Mesangial cell (primary cell): ENCODE results near the gene KRTAP7-1. TPM values are rescaled to one million over a fixed set of nuclear protein-coding genes. Genes with fewer than 3 reads are reported as not detected.

Experiments used
- total RNA-seq: library from RNA; depleted of rRNA; stranded (reverse); fragments of >200 nt; gene quantifications from 2 replicates; pipeline ENCODE4 v1.2.3, GENCODE V29; 2015

Gene KRTAP7-1, protein sequence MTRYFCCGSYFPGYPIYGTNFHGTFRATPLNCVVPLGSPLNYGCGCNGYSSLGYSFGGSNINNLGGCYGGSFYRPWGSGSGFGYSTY
- total RNA-seq: not detected in 2 replicates

DNA sequence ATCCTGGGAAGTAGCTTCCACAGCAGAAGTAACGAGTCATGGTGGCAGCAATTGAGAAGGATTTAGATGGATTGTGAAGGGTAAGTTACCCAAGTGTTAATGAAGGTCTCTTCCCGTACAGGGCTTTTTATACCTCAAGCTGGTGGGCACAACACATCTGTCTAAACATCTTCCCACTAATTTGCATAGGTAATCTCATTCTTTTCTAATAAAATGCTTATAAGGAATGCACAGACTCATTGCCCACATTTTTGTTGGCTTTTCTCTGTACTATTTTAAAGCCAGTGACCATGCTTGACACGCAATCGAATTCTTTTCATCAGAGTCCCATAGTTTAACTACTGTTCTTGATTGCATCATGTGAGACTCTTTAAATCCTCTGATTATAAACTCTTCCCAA is at the start of gene KRTAP7-1:
KRTAP7-1 (minus strand) TSS at position 101 of the 400 bp plus-strand sequence; CDS start at position 40, 61 bp downstream.

DNA sequence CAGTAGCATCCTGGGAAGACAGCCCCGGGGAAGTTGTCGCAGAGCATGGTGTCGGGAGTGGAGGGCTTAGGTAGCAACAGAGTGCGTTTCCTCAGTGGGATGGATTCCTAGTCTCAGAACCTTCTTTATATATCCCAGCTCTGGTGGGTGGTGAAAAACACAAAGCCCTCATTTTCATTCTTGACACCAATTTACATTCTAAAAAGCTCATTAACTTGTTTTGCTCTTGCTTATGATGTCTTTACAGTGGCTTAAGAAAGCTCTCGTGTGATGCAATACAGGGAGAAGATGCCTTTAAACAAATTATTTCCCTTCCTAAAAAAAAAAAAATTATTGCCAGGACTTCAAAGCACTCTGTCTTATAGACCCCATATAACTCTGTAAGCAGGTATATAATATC is 16.4 kb downstream of the KRTAP7-1 start, which contains the start of gene KRTAP8-1:
KRTAP8-1 (minus strand) TSS at position 101 of the 400 bp plus-strand sequence; CDS start at position 47, 54 bp downstream.

Other genes starting within 250 kb of the KRTAP7-1 start
- not detected in 2 replicates for gene KRTAP22-2, start 239.4 kb downstream of the KRTAP7-1 start, total RNA-seq
- not detected in 2 replicates for gene KRTAP6-3, start 237.3 kb downstream of the KRTAP7-1 start, total RNA-seq
- not detected in 2 replicates for gene KRTAP6-2, start 230.9 kb downstream of the KRTAP7-1 start, total RNA-seq
- not detected in 2 replicates for gene KRTAP22-1, start 228.7 kb downstream of the KRTAP7-1 start, total RNA-seq
- gene KRTAP6-1, start 215.8 kb downstream of the KRTAP7-1 start, total RNA-seq: not detected in 2 replicates
- gene KRTAP20-1, start 213.3 kb downstream of the KRTAP7-1 start, total RNA-seq: not detected in 2 replicates
- gene KRTAP20-4, start 209.1 kb downstream of the KRTAP7-1 start, total RNA-seq: not detected in 2 replicates
- gene KRTAP20-2, start 194.6 kb downstream of the KRTAP7-1 start, total RNA-seq: not detected in 2 replicates
- gene KRTAP20-3, start 186.9 kb downstream of the KRTAP7-1 start, total RNA-seq: not detected in 2 replicates
- not detected in 2 replicates for gene KRTAP21-3, start 111.0 kb downstream of the KRTAP7-1 start, total RNA-seq
- gene KRTAP21-2, start 82.5 kb downstream of the KRTAP7-1 start, total RNA-seq: not detected in 2 replicates
- gene KRTAP21-1, start 74.3 kb downstream of the KRTAP7-1 start, total RNA-seq: not detected in 2 replicates
- not detected in 2 replicates for gene KRTAP8-1, start 16.5 kb downstream of the KRTAP7-1 start, total RNA-seq
- gene KRTAP11-1, start 51.8 kb upstream of the KRTAP7-1 start, total RNA-seq: not detected in 2 replicates
- not detected in 2 replicates for gene KRTAP19-8, start 208.7 kb upstream of the KRTAP7-1 start, total RNA-seq